HCT116 (cell line): ENCODE data around the gene CSK. TPM values are rescaled to one million over a fixed set of nuclear protein-coding genes. Genes with fewer than 3 reads are reported as not detected.

Experiments
- ATAC-seq: fragments of 200-7000 bp; cut with Tn5 transposase; 2 replicates; pipeline ENCODE4 v1.9.1; 2020; ENCODE audit warnings: mild to moderate bottlenecking, moderate library complexity
- BruUV-seq: library from RNA; stranded (reverse); fragments of 400-500 nt; replicated peaks from 2 replicates; lab custom pipeline; 2021; lab: Mats Ljungman, UMichigan
- CTCF ChIA-PET: fragments of 300-600 bp; sonication (Branson Sonifier 250); formaldehyde crosslinking; loops from one replicate; lab custom pipeline; 2021; ENCODE audit warnings: antibody characterized with exemption; lab: Charles Lee
- POLR2A ChIA-PET: fragments of 300-600, 350-600 bp; sonication (Branson Sonifier 250); formaldehyde crosslinking; loops from one replicate; lab custom pipeline; 2021; ENCODE audit warnings: antibody characterized with exemption; lab: Charles Lee
- RAD21 ChIA-PET, 2 experiments: fragments of 300-600 bp; sonication (Branson Sonifier 250); formaldehyde crosslinking; loops; one replicate each; lab custom pipeline; 2023; ENCODE audit warnings: low total read pairs in 2 of 2; ENCODE audit not compliant: uncharacterized antibody in 2 of 2, unreplicated experiment in 2 of 2, low non-redundant PET in 1 of 2; lab: Charles Lee
- DNase-seq: peaks from one replicate; pipeline ENCODE4 v3.0.0-alpha.2; 2010; ENCODE audit warnings: low read depth, low spot score
- H2AFZ ChIP-seq: fragments of 200-600 bp; shearing (Covaris generic), sonication (generic); 2 replicates; pipeline ENCODE4 v1.6.1; 2017; ENCODE audit warnings: low read depth, mixed run types, mixed read lengths, antibody characterized with exemption, low read length; ENCODE audit not compliant: poor library complexity, severe bottlenecking
- H3K27ac ChIP-seq: 2 replicates; pipeline ENCODE4 v1.5.1; 2012; ENCODE audit warnings: low read depth, low read length
- H3K27me3 ChIP-seq: fragments of 200-600 bp; sonication (generic); 2 replicates; pipeline ENCODE4 v1.6.1; 2016; ENCODE audit warnings: mixed run types, low read length, mixed read lengths; ENCODE audit not compliant: insufficient read depth
- H3K36me3 ChIP-seq, 2 experiments: fragments of 200-500 bp in 1 of 2; fragments of 200-600 bp in 1 of 2; sonication (Bioruptor generic) in 1 of 2; sonication (generic) in 1 of 2; 2 replicates each; pipeline versions ENCODE4 v1.5.1 to v1.6.1; 2014 to 2016; ENCODE audit warnings: low read length in 2 of 2, inconsistent platforms in 1 of 2, mixed read lengths in 1 of 2, mixed run types in 1 of 2; ENCODE audit not compliant: insufficient read depth in 2 of 2, control insufficient read depth in 1 of 2
- H3K4me1 ChIP-seq, 2 experiments: fragments of 200-600 bp in 1 of 2; sonication (generic) in 1 of 2; 2 replicates each; pipeline versions ENCODE4 v1.5.1 to v1.6.1; 2012 to 2017; ENCODE audit warnings: low read length in 2 of 2, inconsistent platforms in 1 of 2, mild to moderate bottlenecking in 1 of 2, mixed read lengths in 1 of 2, mixed run types in 1 of 2, moderate library complexity in 1 of 2; ENCODE audit not compliant: insufficient read depth in 2 of 2, control insufficient read depth in 1 of 2
- H3K4me2 ChIP-seq: fragments of 200-600 bp; sonication (generic); 2 replicates; pipeline ENCODE4 v1.6.1; 2017; ENCODE audit warnings: mixed run types, low read length, mixed read lengths
- H3K4me3 ChIP-seq, 2 experiments: fragments of 200-600 bp in 1 of 2; sonication (generic) in 1 of 2; replicated peaks in 1 of 2; 2 replicates each; pipeline ENCODE4 v1.5.1; 2011 to 2016; ENCODE audit warnings: low read length in 2 of 2, control low read depth in 1 of 2, low read depth in 1 of 2, mild to moderate bottlenecking in 1 of 2, mixed read lengths in 1 of 2, mixed run types in 1 of 2
- H3K79me2 ChIP-seq: fragments of 200-600 bp; sonication (generic); 2 replicates; pipeline ENCODE4 v1.6.1; 2017; ENCODE audit warnings: mild to moderate bottlenecking, mixed run types, low read length, moderate library complexity, mixed read lengths; ENCODE audit not compliant: insufficient read depth
- H3K9ac ChIP-seq: fragments of 200-600 bp; sonication (generic); 2 replicates; pipeline ENCODE4 v1.6.1; 2016; ENCODE audit warnings: low read length, mixed read lengths
- H3K9me2 ChIP-seq: fragments of 200-600 bp; sonication (generic), shearing (Covaris generic); 2 replicates; pipeline ENCODE4 v1.6.1; 2017; ENCODE audit warnings: mixed run types, mild to moderate bottlenecking, moderate library complexity; ENCODE audit not compliant: insufficient read depth
- H3K9me3 ChIP-seq, 2 experiments: fragments of 200-500 bp in 1 of 2; fragments of 200-600 bp in 1 of 2; sonication (Bioruptor generic) in 1 of 2; sonication (generic) in 1 of 2; 2 replicates each; pipeline ENCODE4 v1.6.1; 2014 to 2017; ENCODE audit warnings: low read length in 2 of 2, mixed read lengths in 2 of 2, inconsistent platforms in 1 of 2, low read depth in 1 of 2, mild to moderate bottlenecking in 1 of 2, mixed run types in 1 of 2, moderate library complexity in 1 of 2; ENCODE audit not compliant: control insufficient read depth in 1 of 2, insufficient read depth in 1 of 2
- H4K20me1 ChIP-seq: fragments of 200-600 bp; sonication (generic), shearing (Covaris generic); 2 replicates; pipeline ENCODE4 v1.6.1; 2017; ENCODE audit warnings: mixed run types, mild to moderate bottlenecking, moderate library complexity; ENCODE audit not compliant: insufficient read depth
- CBX3 ChIP-seq: IDR thresholded peaks from 2 replicates; pipeline ENCODE4 v1.6.1; 2012; ENCODE audit warnings: low read depth
- EZH2 ChIP-seq: fragments of 200-600 bp; sonication (generic); IDR thresholded peaks from 2 replicates; pipeline ENCODE4 v1.6.1; 2017; ENCODE audit warnings: antibody characterized with exemption, mixed run types
- EZH2phosphoT487 ChIP-seq: fragments of 200-600 bp; IDR thresholded peaks from 2 replicates; pipeline ENCODE4 v1.6.1; 2018; ENCODE audit warnings: antibody characterized with exemption, borderline replicate concordance
- FOSL1 ChIP-seq: IDR thresholded peaks from 2 replicates; pipeline ENCODE4 v1.6.1; 2012; ENCODE audit warnings: low read depth
- JUND ChIP-seq: IDR thresholded peaks from 2 replicates; pipeline ENCODE4 v1.6.1; 2012
- POLR2A ChIP-seq: IDR thresholded peaks from 2 replicates; pipeline ENCODE4 v1.7.0; 2011; ENCODE audit warnings: borderline replicate concordance; ENCODE audit not compliant: insufficient read depth, insufficient read length; ENCODE audit errors: extremely low read depth
- POLR2AphosphoS5 ChIP-seq: IDR thresholded peaks from 2 replicates; pipeline ENCODE4 v1.6.1; 2011; ENCODE audit warnings: mild to moderate bottlenecking, low read depth, low read length, moderate library complexity
- SP1 ChIP-seq: IDR thresholded peaks from 2 replicates; pipeline ENCODE4 v1.6.1; 2012; ENCODE audit warnings: low read depth
- SRF ChIP-seq: IDR thresholded peaks from 2 replicates; pipeline ENCODE4 v1.6.1; 2012; ENCODE audit warnings: low read depth
- YY1 ChIP-seq: IDR thresholded peaks from 2 replicates; pipeline ENCODE4 v1.6.1; 2011; ENCODE audit warnings: low read length, low read depth, moderate library complexity, mild to moderate bottlenecking; ENCODE audit not compliant: insufficient replicate concordance; ENCODE audit errors: extremely low read depth
- ZFX ChIP-seq: fragments of 450-650 bp; IDR thresholded peaks from 2 replicates; pipeline ENCODE4 v1.6.1; 2017
- ZNF274 ChIP-seq: fragments of 200-500 bp; sonication (Bioruptor generic); IDR thresholded peaks from 2 replicates; pipeline ENCODE4 v1.6.1; 2014; ENCODE audit warnings: mild to moderate bottlenecking, low read depth, low read length, inconsistent platforms
- intact Hi-C: fragments of 100-400 bp; cut with micrococcal nuclease; formaldehyde crosslinking; loops from 2 replicates; pipeline ENCODE4 v1.10.0; 2022
- total RNA-seq: library from RNA; stranded (reverse); gene quantifications from one replicate; pipeline ENCODE4 v1.2.1, GENCODE V29; 2021; ENCODE audit not compliant: unreplicated experiment
- TF ChIP-seq, protein P1 (sequence below): IDR thresholded peaks from 2 replicates; pipeline ENCODE4 v1.6.1; 2011; ENCODE audit warnings: mild to moderate bottlenecking, low read length, moderate library complexity; ENCODE audit not compliant: insufficient replicate concordance; ENCODE audit errors: extremely low read depth
- TF ChIP-seq, protein P2 (sequence below): IDR thresholded peaks from 2 replicates; pipeline ENCODE4 v1.6.1; 2012
- TF ChIP-seq, protein P3 (sequence below): IDR thresholded peaks from 2 replicates; pipeline ENCODE4 v1.6.1; 2012
- TF ChIP-seq, protein P4 (sequence below): IDR thresholded peaks from 2 replicates; pipeline ENCODE4 v1.6.1; 2012; ENCODE audit warnings: low read depth

CSK gene
- total RNA-seq, 1 experiment from 2014 or later = 72.2 TPM

DNA sequence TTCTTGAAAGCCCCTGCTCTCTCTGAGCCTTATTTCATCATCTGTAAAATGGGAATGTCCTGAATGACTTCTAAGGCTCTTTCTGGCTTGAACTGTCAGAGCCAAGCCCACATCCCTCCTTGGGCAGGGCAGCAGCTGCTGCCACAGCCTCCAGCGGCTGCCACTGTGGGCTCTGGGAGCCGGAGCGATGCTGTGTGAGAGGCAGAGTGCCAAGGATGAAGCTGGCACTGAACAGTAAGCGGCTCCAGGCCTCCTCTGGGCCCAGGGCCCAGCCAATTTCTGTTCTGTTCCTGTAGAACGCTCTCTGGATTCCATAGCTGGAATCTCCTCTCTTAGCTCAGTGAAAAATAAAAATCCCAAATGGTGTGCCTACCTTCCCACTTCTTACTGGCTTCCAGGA, 49.0 kb downstream of the CSK start:
- ChIA-PET POLR2A (no interaction called here), RAD21 (no interaction called here)
- no peak overlapping the region for H3K9ac ChIP-seq

More for the DNA sequence above, 49.0 kb downstream of the CSK start:
- no peak for TF ChIP-seq POLR2AphosphoS5
- TF ChIP-seq, protein P1, sequence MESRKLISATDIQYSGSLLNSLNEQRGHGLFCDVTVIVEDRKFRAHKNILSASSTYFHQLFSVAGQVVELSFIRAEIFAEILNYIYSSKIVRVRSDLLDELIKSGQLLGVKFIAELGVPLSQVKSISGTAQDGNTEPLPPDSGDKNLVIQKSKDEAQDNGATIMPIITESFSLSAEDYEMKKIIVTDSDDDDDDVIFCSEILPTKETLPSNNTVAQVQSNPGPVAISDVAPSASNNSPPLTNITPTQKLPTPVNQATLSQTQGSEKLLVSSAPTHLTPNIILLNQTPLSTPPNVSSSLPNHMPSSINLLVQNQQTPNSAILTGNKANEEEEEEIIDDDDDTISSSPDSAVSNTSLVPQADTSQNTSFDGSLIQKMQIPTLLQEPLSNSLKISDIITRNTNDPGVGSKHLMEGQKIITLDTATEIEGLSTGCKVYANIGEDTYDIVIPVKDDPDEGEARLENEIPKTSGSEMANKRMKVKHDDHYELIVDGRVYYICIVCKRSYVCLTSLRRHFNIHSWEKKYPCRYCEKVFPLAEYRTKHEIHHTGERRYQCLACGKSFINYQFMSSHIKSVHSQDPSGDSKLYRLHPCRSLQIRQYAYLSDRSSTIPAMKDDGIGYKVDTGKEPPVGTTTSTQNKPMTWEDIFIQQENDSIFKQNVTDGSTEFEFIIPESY = no peak
- no peak for TF ChIP-seq ZNF274
- no peak for TF ChIP-seq EZH2phosphoT487
- no peak for TF ChIP-seq EZH2
- TF ChIP-seq, protein P2, sequence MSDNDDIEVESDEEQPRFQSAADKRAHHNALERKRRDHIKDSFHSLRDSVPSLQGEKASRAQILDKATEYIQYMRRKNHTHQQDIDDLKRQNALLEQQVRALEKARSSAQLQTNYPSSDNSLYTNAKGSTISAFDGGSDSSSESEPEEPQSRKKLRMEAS = no peak
- TF ChIP-seq ZFX = no peak
- TF ChIP-seq, protein P3, sequence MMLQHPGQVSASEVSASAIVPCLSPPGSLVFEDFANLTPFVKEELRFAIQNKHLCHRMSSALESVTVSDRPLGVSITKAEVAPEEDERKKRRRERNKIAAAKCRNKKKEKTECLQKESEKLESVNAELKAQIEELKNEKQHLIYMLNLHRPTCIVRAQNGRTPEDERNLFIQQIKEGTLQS = no peak
- TF ChIP-seq SRF = no peak
- TF ChIP-seq YY1 = no peak
- no peak for TF ChIP-seq POLR2A
- no peak for TF ChIP-seq JUND
- TF ChIP-seq, protein P4, sequence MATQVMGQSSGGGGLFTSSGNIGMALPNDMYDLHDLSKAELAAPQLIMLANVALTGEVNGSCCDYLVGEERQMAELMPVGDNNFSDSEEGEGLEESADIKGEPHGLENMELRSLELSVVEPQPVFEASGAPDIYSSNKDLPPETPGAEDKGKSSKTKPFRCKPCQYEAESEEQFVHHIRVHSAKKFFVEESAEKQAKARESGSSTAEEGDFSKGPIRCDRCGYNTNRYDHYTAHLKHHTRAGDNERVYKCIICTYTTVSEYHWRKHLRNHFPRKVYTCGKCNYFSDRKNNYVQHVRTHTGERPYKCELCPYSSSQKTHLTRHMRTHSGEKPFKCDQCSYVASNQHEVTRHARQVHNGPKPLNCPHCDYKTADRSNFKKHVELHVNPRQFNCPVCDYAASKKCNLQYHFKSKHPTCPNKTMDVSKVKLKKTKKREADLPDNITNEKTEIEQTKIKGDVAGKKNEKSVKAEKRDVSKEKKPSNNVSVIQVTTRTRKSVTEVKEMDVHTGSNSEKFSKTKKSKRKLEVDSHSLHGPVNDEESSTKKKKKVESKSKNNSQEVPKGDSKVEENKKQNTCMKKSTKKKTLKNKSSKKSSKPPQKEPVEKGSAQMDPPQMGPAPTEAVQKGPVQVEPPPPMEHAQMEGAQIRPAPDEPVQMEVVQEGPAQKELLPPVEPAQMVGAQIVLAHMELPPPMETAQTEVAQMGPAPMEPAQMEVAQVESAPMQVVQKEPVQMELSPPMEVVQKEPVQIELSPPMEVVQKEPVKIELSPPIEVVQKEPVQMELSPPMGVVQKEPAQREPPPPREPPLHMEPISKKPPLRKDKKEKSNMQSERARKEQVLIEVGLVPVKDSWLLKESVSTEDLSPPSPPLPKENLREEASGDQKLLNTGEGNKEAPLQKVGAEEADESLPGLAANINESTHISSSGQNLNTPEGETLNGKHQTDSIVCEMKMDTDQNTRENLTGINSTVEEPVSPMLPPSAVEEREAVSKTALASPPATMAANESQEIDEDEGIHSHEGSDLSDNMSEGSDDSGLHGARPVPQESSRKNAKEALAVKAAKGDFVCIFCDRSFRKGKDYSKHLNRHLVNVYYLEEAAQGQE = no peak
- no peak for TF ChIP-seq FOSL1
- TF ChIP-seq SP1 = no peak
- no peak for TF ChIP-seq CBX3
- Histone ChIP-seq H3K9me3 (no peaks in the 10 kb centered on the region), H3K36me3 (no peaks in the 10 kb centered on the region), H3K9me2 (no peaks in the 10 kb centered on the region), H3K27me3 (peaks cover 21% of the 10 kb centered on the region; the same call in 1 of the 2 replicates), H2AFZ (no peak overlapping the region), H3K27ac (no peak overlapping the region), H4K20me1 (no peaks in the 10 kb centered on the region), H3K79me2 (no peaks in the 10 kb centered on the region), H3K4me1 (peaks cover 0 to 9% of the 10 kb centered on the region in 2 experiments; a peak in 2 of 4 replicates), H3K4me2 (no peak overlapping the region), H3K4me3 (no peak overlapping the region)
- DNase-seq (no peak), ATAC-seq (no peak)
- BruUV-seq = no TSS peak
- intact Hi-C loops = no loop called here
- CTCF ChIA-PET = no interaction called here
